ENCODE measurements around the gene DENND1A. TPM values are rescaled to one million over a fixed set of nuclear protein-coding genes. Genes with fewer than 3 reads are reported as not detected.
"Not testable (repeated sequence)": the region's sequence is repeated elsewhere in the genome, so short reads cannot be mapped to it uniquely, and the experiment has no call there.

Gene DENND1A
- total RNA-seq, 1 donor, result 56.8 TPM

- DNase-seq (ENCODE audit: low read depth in 2 of 3, low spot score in 2 of 3), result peak in 1 of 3 donors; percentile 26
These were observed 101.5 kb downstream of the DENND1A start for GRCh38 chr9:123828449-123828848.

DNA sequence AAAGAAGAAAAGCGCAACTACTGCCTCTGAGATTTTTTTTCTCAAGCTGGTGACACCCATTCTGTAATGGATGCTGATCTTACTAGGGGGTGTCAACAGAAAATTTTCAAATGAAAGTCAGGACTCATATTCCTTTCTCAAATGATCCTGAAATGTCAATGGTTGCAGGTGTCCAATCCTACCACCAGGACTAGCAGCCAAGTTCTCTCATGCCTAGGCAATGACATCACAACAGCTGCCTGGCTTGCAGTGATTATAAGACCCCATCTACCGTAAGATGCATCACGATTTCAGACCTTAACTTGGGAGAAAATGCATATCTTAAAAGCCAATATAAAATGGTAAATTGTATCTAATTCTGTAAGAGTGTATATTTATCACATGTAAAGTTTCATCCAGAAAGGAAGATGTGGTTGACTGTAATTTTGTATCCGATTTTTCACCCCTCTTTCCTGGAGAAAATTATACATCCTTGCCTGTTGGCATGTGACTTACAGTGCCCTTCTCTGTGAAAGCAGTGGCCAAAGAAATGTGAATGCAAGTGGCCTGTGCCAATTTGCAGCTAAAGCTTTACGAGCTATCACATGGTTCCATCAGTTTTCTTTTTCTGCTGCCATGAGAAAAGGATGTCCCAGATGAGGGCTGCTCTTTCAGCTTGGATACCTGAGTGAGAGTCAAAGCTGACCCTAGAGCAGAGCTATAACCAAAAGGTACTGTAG, 104.4 kb downstream of the DENND1A start:
- no peak for DNase-seq (ENCODE audit: low read depth in 2 of 3, low spot score in 2 of 3)

DNA sequence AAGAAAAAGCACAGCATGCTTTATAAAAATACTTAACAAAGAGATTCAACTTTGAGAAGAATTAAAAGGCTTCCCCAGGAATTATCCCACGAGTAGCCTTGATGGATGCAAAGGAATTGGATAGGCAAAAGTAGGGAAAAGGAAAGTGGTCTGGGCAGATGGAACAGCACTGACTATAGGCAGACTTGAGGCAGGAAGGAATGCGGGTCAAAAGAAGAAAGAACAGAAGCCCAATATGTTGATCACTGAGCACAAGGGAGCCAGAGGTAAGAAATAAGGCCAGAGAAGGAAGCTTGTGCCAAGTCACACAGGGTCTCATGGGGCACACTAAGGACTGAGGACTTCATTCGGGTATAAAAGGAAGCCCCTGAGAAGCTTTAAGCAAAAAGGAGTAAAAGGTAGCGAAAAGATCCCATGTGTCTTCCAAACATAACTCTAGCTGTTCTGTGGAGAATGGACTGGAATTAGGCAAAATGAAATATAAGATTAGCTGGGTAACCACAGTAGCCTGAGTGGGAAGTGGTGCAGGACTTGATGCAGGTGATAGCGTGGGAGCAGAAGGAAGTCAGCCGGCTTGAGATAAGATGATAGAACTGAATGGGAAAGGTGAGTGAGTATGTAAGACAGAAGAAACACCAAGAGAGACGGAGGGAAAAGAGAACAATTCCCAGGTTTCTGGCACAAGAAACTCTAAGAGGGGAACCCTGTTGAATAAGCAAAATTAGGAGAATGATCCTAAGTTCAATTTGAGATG, 106.6 kb downstream of the DENND1A start:
- DNase-seq (ENCODE audit: low read depth in 2 of 3, low spot score in 2 of 3), result peak in 1 of 3 donors; percentile 22

GRCh38 chr9:123821619-123822018, 108.3 kb downstream of the DENND1A start:
- DNase-seq (ENCODE audit: low read depth in 2 of 3, low spot score in 2 of 3), result no peak

- peak in 1 of 3 donors; percentile 29 for DNase-seq (ENCODE audit: low read depth in 2 of 3, low spot score in 2 of 3)
These were observed 109.8 kb downstream of the DENND1A start for GRCh38 chr9:123820139-123820538.

DNA sequence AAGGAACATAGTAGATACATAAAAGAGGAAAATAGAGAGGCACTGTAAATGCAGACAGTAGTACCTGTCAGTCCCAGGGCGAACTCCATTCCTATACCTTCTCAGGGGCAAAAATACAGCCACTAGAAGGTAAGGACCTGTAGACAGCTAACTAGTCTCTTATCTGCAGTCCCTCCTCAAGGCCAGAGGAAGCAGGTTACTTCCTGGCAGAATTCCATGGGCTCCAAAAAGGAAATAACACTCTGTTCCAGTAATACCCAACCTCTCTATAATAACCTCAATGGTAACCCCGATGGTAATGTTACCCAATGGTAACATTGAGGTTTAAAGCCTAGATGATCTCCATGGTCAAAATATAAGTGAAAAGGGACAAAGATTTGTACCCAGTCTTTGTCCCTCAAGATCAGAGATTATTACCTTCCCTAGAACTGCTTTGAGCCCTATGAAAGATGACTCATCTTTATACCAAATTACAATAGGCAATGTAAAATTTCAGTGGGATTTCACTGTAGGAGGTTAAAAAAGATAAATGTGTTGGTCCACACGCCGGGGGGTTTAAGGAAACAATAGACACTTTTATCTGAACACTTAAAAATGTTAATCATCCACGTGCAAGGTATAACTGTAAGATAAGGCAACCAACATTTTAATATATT, 113.0 kb downstream of the DENND1A start:
- DNase-seq (ENCODE audit: low read depth in 2 of 3, low spot score in 2 of 3), result no peak

- not testable (repeated sequence) for DNase-seq (ENCODE audit: low read depth in 2 of 3, low spot score in 2 of 3)
These were observed 114.1 kb downstream of the DENND1A start for GRCh38 chr9:123815856-123816255.

- DNase-seq (ENCODE audit: low read depth in 2 of 3, low spot score in 2 of 3), result no peak
These were observed 115.4 kb downstream of the DENND1A start for GRCh38 chr9:123814496-123814895.

DNA sequence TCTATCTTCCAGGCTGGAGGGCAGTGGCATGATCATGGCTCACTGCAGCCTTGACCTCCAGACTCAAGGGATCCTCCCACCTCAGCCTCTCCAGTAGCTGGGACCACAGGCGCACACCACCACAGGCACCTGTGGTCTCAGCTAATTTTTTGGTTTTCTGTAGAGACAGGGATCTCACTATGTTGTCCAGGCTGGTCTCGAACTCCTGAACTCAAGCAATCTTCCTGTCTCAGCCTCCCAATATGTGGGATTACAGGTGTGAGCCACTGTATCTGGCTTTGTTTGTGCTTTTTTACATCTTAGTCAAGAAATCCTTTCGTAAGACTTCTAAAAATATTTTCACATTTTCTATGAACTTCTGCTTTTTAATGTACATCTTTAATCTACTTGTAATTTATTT, 116.9 kb downstream of the DENND1A start:
- no peak for DNase-seq (ENCODE audit: low read depth in 2 of 3, low spot score in 2 of 3)

- no peak for DNase-seq (ENCODE audit: low read depth in 2 of 3, low spot score in 2 of 3)
These were observed 122.7 kb downstream of the DENND1A start for GRCh38 chr9:123807251-123807650.

DNA sequence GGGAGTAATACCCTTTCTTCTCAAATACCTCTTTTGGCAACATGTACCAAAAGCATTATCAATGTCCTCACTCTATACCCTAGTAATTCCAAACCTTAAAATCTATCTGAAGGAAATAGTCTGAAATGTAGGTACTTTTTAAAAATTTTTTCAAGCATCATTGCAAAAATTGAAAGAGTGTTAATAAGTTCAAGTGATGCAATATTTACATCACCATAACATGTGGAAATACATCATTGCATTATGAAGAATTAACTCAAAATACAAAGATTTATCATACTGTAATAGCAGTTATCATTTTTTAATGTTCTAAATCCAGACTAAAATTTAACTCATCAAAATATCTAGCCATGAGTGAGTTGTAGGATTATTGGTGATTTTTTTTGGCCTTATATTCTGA, 123.1 kb downstream of the DENND1A start:
- DNase-seq (ENCODE audit: low read depth in 2 of 3, low spot score in 2 of 3), result no peak

DNA sequence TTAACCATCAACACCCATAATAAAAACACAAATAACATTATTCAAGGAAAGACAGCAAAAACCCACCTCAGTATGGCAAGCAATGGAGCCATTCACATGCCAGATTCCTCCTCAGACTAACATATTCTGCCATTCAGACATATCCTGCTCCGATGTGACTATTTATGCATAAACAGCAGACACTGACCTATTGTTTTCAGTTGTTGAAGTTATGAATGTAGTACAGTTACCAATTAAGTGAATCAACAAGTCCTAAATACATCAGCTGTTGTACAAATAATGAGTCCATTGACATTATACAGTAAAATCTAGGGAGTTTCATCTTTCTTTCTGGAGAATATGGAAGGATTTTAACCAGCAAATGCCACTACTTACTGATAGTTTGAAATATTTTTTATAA, 131.7 kb downstream of the DENND1A start:
- DNase-seq (ENCODE audit: low read depth in 2 of 3, low spot score in 2 of 3), result no peak

DNA sequence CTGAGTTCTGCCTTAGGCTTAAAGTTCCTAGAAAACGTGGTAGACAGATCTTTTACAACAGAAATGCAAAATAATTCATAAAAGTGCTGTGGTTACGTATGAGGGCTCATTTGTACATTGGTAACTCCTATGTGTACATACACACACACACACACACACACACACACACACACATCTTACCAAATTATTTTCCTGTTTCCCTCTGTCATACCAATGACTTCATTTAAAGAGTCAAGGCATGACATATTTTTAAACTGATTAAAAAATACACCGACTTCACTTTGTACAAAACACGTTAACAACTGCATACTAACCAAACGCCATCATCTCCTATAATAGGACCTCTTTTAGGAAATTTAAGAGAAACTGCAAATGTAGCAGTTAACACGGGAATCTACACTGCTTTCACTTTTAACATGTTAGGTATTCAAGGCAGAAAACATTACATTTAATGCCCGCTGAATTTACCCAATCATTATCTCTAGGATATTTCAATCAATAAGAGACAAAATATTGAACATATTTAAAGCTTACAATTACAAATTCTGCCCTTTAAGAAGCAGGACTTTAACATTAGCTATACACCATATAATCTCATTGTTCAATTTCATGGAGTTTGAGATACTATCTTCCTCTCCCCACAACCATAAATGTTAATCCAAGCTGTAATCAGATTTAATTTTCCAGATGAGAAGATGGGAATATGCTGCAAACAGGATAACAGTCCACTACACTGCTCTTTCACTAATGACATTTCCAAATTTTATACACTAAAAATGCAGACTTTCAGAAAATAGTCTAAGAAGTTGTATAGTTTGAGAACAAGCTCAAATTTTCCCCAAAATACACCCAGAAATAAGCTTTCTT, 133.1 kb downstream of the DENND1A start:
- peak in 2 of 3 donors; percentile 14 to 58 for DNase-seq (ENCODE audit: low read depth in 2 of 3, low spot score in 2 of 3)

- DNase-seq (ENCODE audit: low read depth in 2 of 3, low spot score in 2 of 3), result no peak
These were observed 133.8 kb downstream of the DENND1A start for GRCh38 chr9:123796094-123796493.

GRCh38 chr9:123795336-123795735, 134.6 kb downstream of the DENND1A start:
- DNase-seq (ENCODE audit: low read depth in 2 of 3, low spot score in 2 of 3), result no peak

DNA sequence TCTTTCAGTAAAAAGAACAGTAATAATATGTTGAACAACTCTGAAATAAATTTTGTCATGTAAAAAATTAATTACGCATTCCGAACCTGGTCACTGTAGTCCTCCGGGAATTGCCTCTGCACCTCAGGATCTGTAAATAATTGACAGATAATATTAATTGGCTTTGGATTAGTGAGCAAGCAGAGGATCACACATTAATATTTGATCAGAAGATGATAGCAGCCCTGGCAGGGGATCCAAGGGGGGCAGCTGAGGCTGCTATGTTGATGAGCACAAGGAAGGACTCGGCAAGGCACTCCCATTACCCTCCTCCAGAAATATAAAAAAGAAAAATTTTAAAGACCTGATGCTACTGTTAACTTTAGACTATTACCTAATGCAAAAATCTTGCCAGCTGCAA, 137.4 kb downstream of the DENND1A start:
- no peak for DNase-seq (ENCODE audit: low read depth in 2 of 3, low spot score in 2 of 3)

GRCh38 chr9:123789554-123790292, 140.2 kb downstream of the DENND1A start:
- no peak for DNase-seq (ENCODE audit: low read depth in 2 of 3, low spot score in 2 of 3)

- no peak for DNase-seq (ENCODE audit: low read depth in 2 of 3, low spot score in 2 of 3)
These were observed 142.5 kb downstream of the DENND1A start for GRCh38 chr9:123787416-123787815.

DNA sequence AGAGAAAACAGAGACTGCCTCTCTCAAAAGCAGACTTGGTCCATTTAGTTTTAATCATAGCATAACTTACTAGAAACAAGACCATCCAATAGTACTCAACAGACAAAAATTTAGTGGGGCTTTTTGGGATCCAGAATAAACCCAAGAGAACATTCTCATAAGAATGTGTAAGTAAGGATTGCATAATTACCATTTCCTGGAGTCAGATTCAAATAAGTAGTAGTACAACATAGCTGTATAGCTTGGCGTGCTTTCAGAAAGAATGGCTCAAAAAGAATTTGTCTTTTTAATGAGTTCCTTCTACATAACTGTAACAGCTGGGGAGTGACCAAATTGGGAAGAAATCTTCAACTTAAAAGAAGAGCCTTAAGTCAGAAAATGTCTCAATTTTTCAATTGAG, 145.4 kb downstream of the DENND1A start:
- DNase-seq (ENCODE audit: low read depth in 2 of 3, low spot score in 2 of 3), result no peak
